K562 (cell line): ENCODE results near the gene CHURC1.

ENCODE experiments used
- BACH1 ChIP-seq: fragments of 200-800 bp; sonication (Bioruptor generic); IDR thresholded peaks from 2 replicates; pipeline ENCODE4 v1.6.1; 2016; ENCODE audit warnings: missing genetic modification characterization, missing compliant biosample characterization
- EZH2 ChIP-seq: IDR thresholded peaks from 2 replicates; pipeline ENCODE4 v1.6.1; 2012; ENCODE audit warnings: low read depth, mild to moderate bottlenecking, inconsistent platforms, low read length, borderline replicate concordance
- FOXK2 ChIP-seq, 2 experiments: fragments of 450-650 bp; IDR thresholded peaks in 1 of 2; conservative IDR thresholded peaks in 1 of 2; 2 replicates each; pipeline ENCODE4 v1.6.1; 2016; ENCODE audit warnings: low read depth in 2 of 2, mild to moderate bottlenecking in 1 of 2
- GATA2 ChIP-seq: sonication (generic); formaldehyde crosslinking; IDR thresholded peaks from 2 replicates; pipeline ENCODE4 v1.4.0; 2020; ENCODE audit warnings: mild to moderate bottlenecking, missing genetic modification reagents
- KLF10 ChIP-seq: fragments of 250-450 bp; sonication (Bioruptor Pico); IDR thresholded peaks from 2 replicates; pipeline ENCODE4 v1.6.1; 2021; ENCODE audit warnings: matching md5 sums
- NFYB ChIP-seq: IDR thresholded peaks from 2 replicates; pipeline ENCODE4 v1.6.1; 2011; ENCODE audit warnings: mild to moderate bottlenecking, moderate library complexity; ENCODE audit not compliant: insufficient read length; ENCODE audit errors: extremely low read depth
- NR2C2 ChIP-seq, 2 experiments: fragments of 200-800 bp in 1 of 2; sonication (Bioruptor generic) in 1 of 2; sonication (generic) in 1 of 2; formaldehyde crosslinking in 1 of 2; IDR thresholded peaks; 2 replicates each; pipeline versions ENCODE4 v1.6.1 to v1.8.0; 2016 to 2022; ENCODE audit warnings: mild to moderate bottlenecking in 1 of 2, missing compliant biosample characterization in 1 of 2, missing genetic modification characterization in 1 of 2, missing genetic modification reagents in 1 of 2
- NR4A1 ChIP-seq, 2 experiments: fragments of 250-450 bp in 1 of 2; fragments of 450-650 bp in 1 of 2; sonication (Bioruptor Pico) in 1 of 2; IDR thresholded peaks; 2 replicates each; pipeline versions ENCODE4 v1.4.0 to v1.6.1; 2016 to 2020; ENCODE audit warnings: mild to moderate bottlenecking in 2 of 2, missing compliant biosample characterization in 1 of 2, missing genetic modification characterization in 1 of 2, moderate library complexity in 1 of 2
- OTX1 ChIP-seq: fragments of 450-650 bp; formaldehyde crosslinking; IDR thresholded peaks from 2 replicates; pipeline ENCODE4 v1.4.0; 2022; ENCODE audit warnings: mild to moderate bottlenecking
- PCBP2 ChIP-seq: fragments of 200-400 bp; formaldehyde crosslinking; IDR thresholded peaks from 2 replicates; pipeline ENCODE4 v1.6.1; 2018; ENCODE audit warnings: low read length, low read depth, mild to moderate bottlenecking, moderate library complexity; ENCODE audit not compliant: poor library complexity, severe bottlenecking
- POLR2A ChIP-seq: fragments of 450-650 bp; conservative IDR thresholded peaks from 2 replicates; pipeline ENCODE4 v1.6.1; 2016
- TCF7L2 ChIP-seq: fragments of 150-350 bp; IDR thresholded peaks from 2 replicates; pipeline ENCODE4 v1.6.1; 2016; ENCODE audit warnings: low read depth, mild to moderate bottlenecking, low read length, moderate library complexity

GRCh38 chr14:64970041-64970440 lies 55.8 kb downstream of the CHURC1 start:
- TF ChIP-seq PCBP2 (no peak), POLR2A (no peak), NFYB (no peak), FOXK2 (conservative IDR thresholded peaks at IDR 0.05 in 1 of 2, IDR thresholded peaks at IDR 0.05 in 1 of 2; ENCODE audit: low read depth in 2 of 2) (no peak), NR2C2 (CRISPR knock-in tag; IDR thresholded peaks at IDR 0.05) (no peak), NR2C2 (tag; IDR thresholded peaks at IDR 0.05) (no peak), EZH2 (no peak), OTX1 (CRISPR knock-in tag) (no peak), TCF7L2 (no peak), BACH1 (no peak), KLF10 (no peak), GATA2 (no peak), NR4A1 (CRISPR knock-in tag; IDR thresholded peaks at IDR 0.05) (no peak), NR4A1 (tag; IDR thresholded peaks at IDR 0.05) (no peak)
